Inferior parietal cortex (tissue), 1 donor: ENCODE data around the gene APC2.

Source experiments
- DNase-seq: peaks from one replicate; pipeline ENCODE4 v3.0.0-alpha.2; 2016; ENCODE audit errors: extremely low spot score

The APC2 gene

GRCh38 chr19:1478934-1479707, 29.2 kb downstream of the APC2 start, which contains the start of gene C19orf25:
C19orf25 (minus strand) TSS chr19:1479215; CDS start chr19:1478903, 312 bp downstream.
- DNase-seq, result peak; percentile 95

- DNase-seq, result no peak
Measured at GRCh38 chr19:1481224-1481892, 31.4 kb downstream of the APC2 start.

GRCh38 chr19:1481893-1482360, 32.0 kb downstream of the APC2 start:
- DNase-seq, result no peak

- DNase-seq, result no peak
Measured at GRCh38 chr19:1482361-1483130, 32.6 kb downstream of the APC2 start.

GRCh38 chr19:1483131-1483978, 33.4 kb downstream of the APC2 start:
- no peak for DNase-seq

GRCh38 chr19:1483979-1484428, 34.1 kb downstream of the APC2 start:
- DNase-seq, result no peak

GRCh38 chr19:1486720-1487575, 37.0 kb downstream of the APC2 start:
- no peak for DNase-seq

GRCh38 chr19:1487576-1488281, 37.8 kb downstream of the APC2 start:
- no peak for DNase-seq

- DNase-seq, result no peak
Measured at GRCh38 chr19:1488282-1488601, 38.3 kb downstream of the APC2 start.

GRCh38 chr19:1489463-1490310, 39.8 kb downstream of the APC2 start:
- no peak for DNase-seq

GRCh38 chr19:1490311-1491113, 40.6 kb downstream of the APC2 start, which contains the start of gene PCSK4:
PCSK4 (minus strand) TSS chr19:1490350; CDS start chr19:1490346, 4 bp downstream.
- peak; percentile 95 for DNase-seq

- no peak for DNase-seq
Measured at GRCh38 chr19:1491114-1491848, 41.4 kb downstream of the APC2 start, which contains the start of gene REEP6. REEP6 (plus strand) TSS chr19:1491181; CDS start chr19:1491270, 89 bp downstream.

- no peak for DNase-seq
Measured at GRCh38 chr19:1491849-1492170, 41.9 kb downstream of the APC2 start.

- DNase-seq, result no peak
Measured at GRCh38 chr19:1492474-1493006, 42.6 kb downstream of the APC2 start.

GRCh38 chr19:1494115-1494815, 44.3 kb downstream of the APC2 start:
- DNase-seq, result no peak

- DNase-seq, result no peak
Measured at GRCh38 chr19:1495051-1495798, 45.3 kb downstream of the APC2 start.
